OCI-LY1 (cell line): ENCODE results near the gene BAIAP3.

Experiments
- H2AFZ ChIP-seq: fragments of 200-600 bp; sonication (generic), shearing (Covaris generic); 2 replicates; pipeline ENCODE4 v1.6.0; 2014; ENCODE audit warnings: antibody characterized with exemption, mild to moderate bottlenecking, low read length
- H3F3A ChIP-seq: fragments of 200-600 bp; sonication (generic), shearing (Covaris generic); 2 replicates; pipeline ENCODE4 v1.6.0; 2014; ENCODE audit warnings: mild to moderate bottlenecking, antibody characterized with exemption, low read length, moderate library complexity; ENCODE audit not compliant: insufficient read depth
- H3K27ac ChIP-seq: fragments of 200-600 bp; sonication (generic); 2 replicates; pipeline ENCODE4 v1.5.1; 2014; ENCODE audit warnings: low read length, mixed run types, mild to moderate bottlenecking, low read depth; ENCODE audit not compliant: poor library complexity, severe bottlenecking
- H3K27me3 ChIP-seq: fragments of 200-600 bp; sonication (generic); 2 replicates; pipeline ENCODE4 v1.6.0; 2014; ENCODE audit warnings: antibody characterized with exemption, mild to moderate bottlenecking, low read length, moderate library complexity; ENCODE audit not compliant: insufficient read depth
- H3K36me3 ChIP-seq: fragments of 200-600 bp; sonication (generic); 2 replicates; pipeline ENCODE4 v1.6.1; 2014; ENCODE audit warnings: mild to moderate bottlenecking, antibody characterized with exemption, low read length, moderate library complexity, mixed read lengths; ENCODE audit not compliant: insufficient read depth
- H3K4me1 ChIP-seq: fragments of 200-600 bp; sonication (generic); 2 replicates; pipeline ENCODE4 v1.5.1; 2014; ENCODE audit warnings: mild to moderate bottlenecking, low read length, moderate library complexity; ENCODE audit not compliant: insufficient read depth, severe bottlenecking
- H3K4me2 ChIP-seq: fragments of 200-600 bp; sonication (generic), shearing (Covaris generic); 2 replicates; pipeline ENCODE4 v1.6.1; 2014; ENCODE audit warnings: low read length
- H3K4me3 ChIP-seq: fragments of 200-600 bp; sonication (generic); 2 replicates; pipeline ENCODE4 v1.5.1; 2014; ENCODE audit warnings: low read length, low read depth, mild to moderate bottlenecking, mixed read lengths; ENCODE audit not compliant: poor library complexity, severe bottlenecking
- H3K79me2 ChIP-seq: fragments of 200-600 bp; shearing (Covaris generic); 2 replicates; pipeline ENCODE4 v1.6.1; 2016; ENCODE audit warnings: mixed run types, low read length, mixed read lengths; ENCODE audit not compliant: insufficient read depth
- H3K9ac ChIP-seq: fragments of 200-600 bp; sonication (generic), shearing (Covaris generic); 2 replicates; pipeline ENCODE4 v1.6.1; 2014; ENCODE audit warnings: mild to moderate bottlenecking, low read length, mixed read lengths
- H3K9me2 ChIP-seq: fragments of 200-600 bp; sonication (generic), shearing (Covaris generic); 2 replicates; pipeline ENCODE4 v1.6.1; 2014; ENCODE audit warnings: low read depth, mild to moderate bottlenecking, low read length, mixed read lengths
- H3K9me3 ChIP-seq: fragments of 200-600 bp; shearing (Covaris generic); 2 replicates; pipeline ENCODE4 v1.6.1; 2014; ENCODE audit warnings: low read length, mixed read lengths
- H4K20me1 ChIP-seq: fragments of 200-600 bp; sonication (generic), shearing (Covaris generic); 2 replicates; pipeline ENCODE4 v1.6.0; 2016; ENCODE audit warnings: mild to moderate bottlenecking, low read length; ENCODE audit not compliant: insufficient read depth
- EZH2 ChIP-seq: fragments of 200-600 bp; sonication (generic), shearing (Covaris generic); IDR thresholded peaks from 2 replicates; pipeline ENCODE4 v1.8.0; 2017; ENCODE audit warnings: borderline replicate concordance, mixed run types, mild to moderate bottlenecking, antibody characterized with exemption, low read length, moderate library complexity, mixed read lengths
- TF ChIP-seq, protein P1 (sequence below): fragments of 200-600 bp; sonication (generic), shearing (Covaris generic); IDR thresholded peaks from 2 replicates; pipeline ENCODE4 v1.5.1; 2017; ENCODE audit warnings: mild to moderate bottlenecking, antibody characterized with exemption, low read length, moderate library complexity, mixed read lengths

The BAIAP3 gene

DNA sequence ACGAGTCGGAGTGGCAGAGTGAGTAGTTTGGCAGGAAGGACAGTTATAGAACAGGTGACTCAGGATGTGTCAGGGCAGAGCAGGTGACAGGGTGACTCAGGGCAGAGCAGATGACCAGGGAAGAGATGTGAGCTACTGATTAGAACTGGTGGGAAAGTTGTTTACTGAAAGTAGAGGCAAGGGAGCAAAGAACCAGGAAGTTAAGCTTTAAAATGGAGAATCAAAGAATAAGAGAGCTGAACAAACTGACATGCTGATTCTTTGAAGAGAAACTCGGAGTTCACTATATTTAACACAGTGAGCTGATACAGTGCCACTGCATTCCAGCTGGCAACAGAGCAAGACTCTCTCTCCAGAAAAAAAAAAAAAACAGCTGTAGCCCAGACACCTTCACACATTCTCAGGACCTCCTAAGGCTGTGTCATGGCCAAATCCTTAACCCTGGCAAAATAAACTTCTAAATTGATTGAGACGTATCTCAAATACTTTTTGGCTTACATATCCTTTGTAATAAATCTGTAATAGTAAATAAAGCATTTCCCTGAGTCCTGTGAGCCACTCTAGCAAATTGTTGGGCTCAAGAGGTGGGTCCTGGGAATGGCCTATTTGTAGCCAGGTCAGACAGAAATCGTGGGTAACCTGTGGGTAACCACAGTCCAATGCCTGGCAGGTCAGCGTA lies 36.3 kb upstream of the BAIAP3 start:
- Histone ChIP-seq H3K9me2 (no peaks in the 10 kb centered on the region), H3K9ac (no peak overlapping the region), H3K79me2 (no peaks in the 10 kb centered on the region), H4K20me1 (no peaks in the 10 kb centered on the region), H2AFZ (no peak overlapping the region), H3K4me2 (no peak overlapping the region), H3K27me3 (peaks cover 8% of the 10 kb centered on the region; the same call in 1 of the 2 replicates), H3K36me3 (no peaks in the 10 kb centered on the region), H3K9me3 (no peaks in the 10 kb centered on the region), H3K27ac (no peak overlapping the region), H3K4me1 (no peaks in the 10 kb centered on the region), H3F3A (no peaks in the 10 kb centered on the region), H3K4me3 (no peak overlapping the region)
- no peak for TF ChIP-seq EZH2
- TF ChIP-seq, protein P1, sequence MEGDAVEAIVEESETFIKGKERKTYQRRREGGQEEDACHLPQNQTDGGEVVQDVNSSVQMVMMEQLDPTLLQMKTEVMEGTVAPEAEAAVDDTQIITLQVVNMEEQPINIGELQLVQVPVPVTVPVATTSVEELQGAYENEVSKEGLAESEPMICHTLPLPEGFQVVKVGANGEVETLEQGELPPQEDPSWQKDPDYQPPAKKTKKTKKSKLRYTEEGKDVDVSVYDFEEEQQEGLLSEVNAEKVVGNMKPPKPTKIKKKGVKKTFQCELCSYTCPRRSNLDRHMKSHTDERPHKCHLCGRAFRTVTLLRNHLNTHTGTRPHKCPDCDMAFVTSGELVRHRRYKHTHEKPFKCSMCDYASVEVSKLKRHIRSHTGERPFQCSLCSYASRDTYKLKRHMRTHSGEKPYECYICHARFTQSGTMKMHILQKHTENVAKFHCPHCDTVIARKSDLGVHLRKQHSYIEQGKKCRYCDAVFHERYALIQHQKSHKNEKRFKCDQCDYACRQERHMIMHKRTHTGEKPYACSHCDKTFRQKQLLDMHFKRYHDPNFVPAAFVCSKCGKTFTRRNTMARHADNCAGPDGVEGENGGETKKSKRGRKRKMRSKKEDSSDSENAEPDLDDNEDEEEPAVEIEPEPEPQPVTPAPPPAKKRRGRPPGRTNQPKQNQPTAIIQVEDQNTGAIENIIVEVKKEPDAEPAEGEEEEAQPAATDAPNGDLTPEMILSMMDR: no peak

DNA sequence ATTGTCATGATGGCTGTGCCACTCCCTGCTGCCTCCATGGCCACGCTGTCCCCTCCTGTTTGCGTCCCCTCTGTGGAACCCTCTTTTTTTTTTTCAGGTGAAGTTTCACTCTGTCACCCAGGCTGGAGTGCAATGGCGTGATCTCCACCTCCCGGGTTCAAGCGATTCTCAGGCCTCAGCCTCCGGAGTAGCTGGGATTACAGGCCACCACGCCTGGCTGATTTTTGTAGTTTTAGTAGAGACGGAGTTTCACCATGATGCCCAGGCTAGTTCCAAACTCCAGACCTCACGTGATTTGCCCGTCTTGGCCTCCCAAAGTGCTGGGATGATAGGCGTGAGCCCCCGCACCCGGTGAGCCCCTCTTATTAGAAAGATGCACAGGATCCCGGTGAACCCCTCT lies 35.0 kb upstream of the BAIAP3 start:
- Histone ChIP-seq H3K79me2 (no peaks in the 10 kb centered on the region), H3K9ac (no peak overlapping the region), H3K9me3 (no peaks in the 10 kb centered on the region), H3K27ac (no peak overlapping the region), H4K20me1 (no peaks in the 10 kb centered on the region), H3K4me3 (no peak overlapping the region), H2AFZ (no peak overlapping the region), H3K4me2 (no peak overlapping the region), H3K27me3 (peaks cover 8% of the 10 kb centered on the region; the same call in 1 of the 2 replicates), H3K36me3 (no peaks in the 10 kb centered on the region), H3K4me1 (peaks cover under 1% of the 10 kb centered on the region), H3F3A (no peaks in the 10 kb centered on the region), H3K9me2 (no peaks in the 10 kb centered on the region)
- TF ChIP-seq, protein P1: no peak
- no peak for TF ChIP-seq EZH2

DNA sequence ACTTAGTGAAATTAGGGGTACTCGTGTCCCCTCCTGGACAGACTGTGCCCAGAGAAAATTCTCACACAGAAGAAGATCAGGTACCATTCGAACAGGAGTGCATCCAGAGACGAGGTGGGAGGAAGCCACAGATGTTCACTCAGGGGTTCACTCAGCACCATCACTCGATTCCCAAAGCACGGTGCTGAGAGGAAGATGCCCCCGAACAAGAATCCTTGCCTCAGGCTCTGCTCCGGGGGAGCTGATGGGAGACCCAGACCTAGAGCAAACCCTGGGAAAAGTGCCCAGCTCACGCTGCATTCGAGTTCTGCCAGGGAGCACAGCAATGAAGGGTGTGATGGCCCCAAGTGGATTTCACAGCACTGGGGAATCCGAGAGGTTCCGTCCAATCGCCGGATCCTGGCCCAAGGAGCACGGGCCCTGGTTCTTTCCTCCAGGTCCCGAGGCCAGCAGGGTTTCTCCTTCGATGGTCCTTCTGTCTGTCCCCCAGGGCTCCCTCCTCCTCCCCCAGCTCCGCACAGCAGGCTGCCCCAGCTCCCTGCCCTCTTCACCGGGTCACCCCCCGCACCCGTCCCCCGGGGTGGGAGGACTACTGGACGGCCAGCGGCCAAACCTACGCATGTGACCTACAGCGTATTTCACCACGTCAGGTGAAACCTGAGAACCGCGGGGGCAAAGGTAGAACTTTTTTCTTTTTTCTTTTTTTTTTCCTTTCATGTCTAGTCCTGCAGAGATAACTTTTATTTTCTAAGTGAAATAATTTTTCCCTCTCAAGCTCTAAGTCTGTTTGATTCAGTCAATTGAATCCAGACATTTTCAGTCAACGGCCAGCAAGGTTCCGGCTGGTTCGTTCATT lies 34.2 kb upstream of the BAIAP3 start:
- Histone ChIP-seq H3K4me2 (no peak overlapping the region), H3K9ac (no peak overlapping the region), H4K20me1 (no peaks in the 10 kb centered on the region), H3K4me3 (no peak overlapping the region), H3K9me3 (no peaks in the 10 kb centered on the region), H3K9me2 (no peaks in the 10 kb centered on the region), H3K79me2 (no peaks in the 10 kb centered on the region), H3F3A (no peaks in the 10 kb centered on the region), H3K4me1 (peaks cover 9% of the 10 kb centered on the region), H3K27me3 (peaks cover 8% of the 10 kb centered on the region; the same call in 1 of the 2 replicates), H2AFZ (no peak overlapping the region), H3K27ac (no peak overlapping the region), H3K36me3 (no peaks in the 10 kb centered on the region)
- TF ChIP-seq EZH2: no peak
- TF ChIP-seq, protein P1: no peak
